NK-92 (cell line): ENCODE results near the gene HRCT1.
A peak's percentile ranks its signal among the peaks of the same experiment; 100 is the strongest.
"Not testable (repeated sequence)": the region's sequence is repeated elsewhere in the genome, so short reads cannot be mapped to it uniquely, and the experiment has no call there.

Experiments
- DNase-seq: peaks from one replicate; lab custom pipeline; 2025; ENCODE audit not compliant: unreplicated experiment; lab: John Stamatoyannopoulos, UW

HRCT1 gene

DNA sequence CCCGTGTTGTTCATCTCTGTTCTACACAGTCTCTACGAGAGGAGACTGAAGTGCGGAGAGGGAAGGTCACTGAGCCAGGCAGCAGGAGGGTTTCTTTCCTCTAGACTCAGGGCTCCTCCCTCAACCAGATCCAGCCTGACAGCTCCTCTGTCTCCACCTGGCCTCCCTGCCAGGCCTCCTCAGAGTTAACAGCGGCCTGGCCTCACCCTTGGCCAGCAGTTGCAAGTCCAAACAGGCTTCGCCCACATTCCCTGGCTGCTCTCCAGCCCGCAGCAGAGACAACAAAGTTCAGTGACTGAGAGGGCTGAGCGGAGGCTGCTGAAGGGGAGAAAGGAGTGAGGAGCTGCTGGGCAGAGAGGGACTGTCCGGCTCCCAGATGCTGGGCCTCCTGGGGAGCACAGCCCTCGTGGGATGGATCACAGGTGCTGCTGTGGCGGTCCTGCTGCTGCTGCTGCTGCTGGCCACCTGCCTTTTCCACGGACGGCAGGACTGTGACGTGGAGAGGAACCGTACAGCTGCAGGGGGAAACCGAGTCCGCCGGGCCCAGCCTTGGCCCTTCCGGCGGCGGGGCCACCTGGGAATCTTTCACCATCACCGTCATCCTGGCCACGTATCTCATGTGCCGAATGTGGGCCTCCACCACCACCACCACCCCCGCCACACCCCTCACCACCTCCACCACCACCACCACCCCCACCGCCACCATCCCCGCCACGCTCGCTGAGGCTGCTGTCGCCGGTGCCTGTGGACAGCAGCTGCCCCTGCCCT is at the start of gene HRCT1:
Gene HRCT1 (plus strand): TSS at position 291 of the 768 bp plus-strand sequence. CDS start 86 bp downstream, at position 377.
- no peak for DNase-seq

GRCh38 chr9:35856206-35856605 is 49.8 kb upstream of the HRCT1 start:
- no peak for DNase-seq

- no peak for DNase-seq
Measured at GRCh38 chr9:35856882-35857281, 49.1 kb upstream of the HRCT1 start.

GRCh38 chr9:35858458-35858857 is 47.5 kb upstream of the HRCT1 start:
- no peak for DNase-seq

DNA sequence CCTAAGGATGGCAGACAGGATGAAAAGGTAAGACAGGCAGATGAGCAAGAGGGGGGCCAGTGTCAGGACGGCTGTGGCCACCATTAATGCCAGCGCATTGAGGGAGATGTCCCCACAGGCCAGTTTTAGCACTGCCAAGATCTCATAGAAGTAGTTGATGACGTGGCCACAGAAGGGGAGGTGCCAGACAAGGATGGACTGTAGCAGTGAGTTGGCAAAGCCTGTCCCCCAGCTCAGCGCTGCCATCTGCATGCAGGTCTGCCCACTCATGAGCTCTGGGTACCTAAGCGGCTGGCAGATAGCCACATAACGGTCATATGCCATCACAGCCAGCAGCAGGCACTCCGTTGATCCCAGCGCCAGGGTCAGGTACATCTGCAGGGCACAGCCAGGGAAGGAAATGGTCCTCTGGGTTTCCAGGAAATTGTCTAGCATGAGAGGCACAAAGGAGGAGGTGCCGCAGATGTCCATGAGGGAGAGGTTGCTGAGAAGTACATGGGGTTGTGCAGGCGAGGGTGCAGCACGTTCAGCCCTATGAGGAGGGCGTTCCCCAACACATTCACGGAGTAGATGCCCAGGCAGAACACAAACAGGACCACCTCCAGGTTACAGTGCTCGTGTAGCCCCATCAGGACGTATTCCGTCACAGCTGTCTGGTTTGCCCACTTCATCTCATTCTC is 46.6 kb upstream of the HRCT1 start:
- DNase-seq: no peak

GRCh38 chr9:35859990-35860339 is 46.0 kb upstream of the HRCT1 start:
- DNase-seq: no peak

DNA sequence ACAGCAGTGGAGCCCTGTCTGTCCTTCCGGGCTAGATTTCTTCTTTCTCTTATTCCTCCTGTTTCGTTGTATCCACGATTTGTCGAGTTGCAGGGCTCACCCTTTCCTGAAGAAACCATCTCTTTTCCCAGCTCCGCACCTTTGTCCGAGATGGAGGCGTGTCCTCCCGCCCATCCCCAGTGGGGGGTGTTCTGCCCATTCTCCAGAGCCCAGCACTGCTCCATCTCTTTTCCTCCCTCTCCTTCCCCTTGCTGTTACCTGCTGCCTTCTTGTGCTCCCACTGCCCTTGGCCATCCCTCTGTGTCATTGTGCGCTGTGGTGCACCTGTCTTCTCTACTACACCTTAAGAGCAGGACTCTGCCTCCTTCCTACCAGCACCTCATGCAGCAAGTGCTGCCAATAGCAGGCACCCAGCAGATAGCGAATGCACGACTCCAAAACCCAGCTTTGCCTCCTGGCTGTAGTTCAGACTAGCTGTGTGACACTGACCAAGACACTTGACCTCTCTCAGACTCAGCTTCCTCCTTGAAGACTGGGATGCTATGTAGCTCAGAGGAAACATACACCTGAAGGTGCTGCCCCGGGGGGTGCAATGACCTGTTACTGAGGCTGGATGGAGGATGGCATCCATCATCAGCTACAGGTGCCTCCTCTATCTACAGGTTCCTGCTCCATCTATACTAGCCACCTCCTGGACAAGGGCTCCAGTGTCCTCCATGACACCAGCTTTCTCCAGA is 44.7 kb upstream of the HRCT1 start:
- DNase-seq: no peak

DNA sequence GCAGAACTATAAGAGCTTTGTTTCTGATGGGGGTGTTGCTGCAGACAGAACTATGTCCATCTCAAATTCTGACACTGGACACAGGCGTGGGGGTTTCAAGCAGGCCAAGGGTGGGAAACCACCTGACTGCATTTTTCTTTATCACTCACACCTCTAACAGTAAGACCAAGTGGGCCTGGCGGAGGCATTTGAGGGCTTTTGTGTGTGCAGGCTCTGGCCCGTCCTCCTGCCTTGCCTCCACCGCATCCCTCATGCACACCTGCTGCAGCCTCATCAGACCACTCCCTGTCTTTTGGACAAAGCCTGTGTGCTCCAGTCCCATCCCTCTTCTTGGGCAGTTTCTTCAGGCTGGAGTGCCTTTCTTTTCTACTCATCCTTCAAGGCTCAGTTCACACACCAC is 43.7 kb upstream of the HRCT1 start:
- DNase-seq: no peak

- DNase-seq: no peak
Measured at GRCh38 chr9:35863583-35863982, 42.4 kb upstream of the HRCT1 start.

DNA sequence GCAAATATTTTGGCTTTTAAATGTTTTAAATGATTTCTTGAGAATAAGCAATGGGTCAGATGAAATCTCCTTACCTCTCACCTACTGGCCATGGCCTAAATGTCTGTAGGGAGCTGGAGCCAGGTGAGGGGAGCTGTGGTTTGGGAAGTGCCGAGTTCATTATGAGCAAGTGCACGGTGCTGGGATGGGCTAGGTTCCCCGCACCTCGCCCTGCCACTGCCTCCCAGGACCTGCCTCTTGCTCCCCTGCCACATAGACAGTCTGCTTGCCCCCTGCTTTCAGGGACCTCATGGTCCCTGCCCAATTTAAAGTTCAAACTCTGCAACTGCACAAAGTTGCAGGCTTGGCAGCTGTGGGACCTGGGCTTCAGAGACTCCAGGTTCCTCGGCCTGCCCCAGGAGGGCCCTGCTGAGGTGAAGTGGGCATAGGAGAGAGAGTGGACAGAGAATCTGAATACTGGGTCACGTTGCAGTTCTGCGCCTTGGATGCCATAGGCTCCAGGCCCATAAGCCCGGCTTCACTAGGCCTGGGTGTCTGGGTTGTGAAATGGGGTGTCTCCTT is 41.2 kb upstream of the HRCT1 start:
- DNase-seq: no peak

GRCh38 chr9:35867538-35867937 is 38.5 kb upstream of the HRCT1 start:
- DNase-seq: no peak

DNA sequence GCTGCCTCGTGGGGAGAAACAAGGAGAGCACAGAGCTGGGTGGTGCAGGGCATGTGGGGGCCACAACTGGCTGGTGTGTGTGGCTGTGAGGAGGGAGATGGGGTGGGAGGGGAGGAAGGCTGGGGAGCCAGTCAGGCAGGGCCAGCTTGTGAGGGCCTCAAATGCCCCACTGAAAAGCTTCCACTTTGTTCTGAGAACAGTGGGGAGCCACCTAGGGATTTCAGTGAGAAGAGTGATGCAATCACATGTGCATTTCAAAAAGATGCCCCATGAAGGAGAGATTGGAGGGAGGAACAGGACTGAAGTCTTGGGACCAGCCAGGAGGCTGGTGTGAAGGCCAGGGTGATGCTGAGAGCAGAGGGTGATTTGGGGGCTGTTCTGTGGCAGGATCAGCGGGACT is 37.1 kb upstream of the HRCT1 start:
- DNase-seq: no peak

- DNase-seq: no peak
Measured at GRCh38 chr9:35869621-35870216, 36.3 kb upstream of the HRCT1 start.

- DNase-seq: no peak
Measured at GRCh38 chr9:35870351-35870923, 35.6 kb upstream of the HRCT1 start, which contains the start of gene OR13J1. Gene OR13J1, minus strand, starts transcription at chr9:35870401. Its CDS starts 0 bp downstream, at chr9:35870401.

- no peak for DNase-seq
Measured at GRCh38 chr9:35871545-35871944, 34.5 kb upstream of the HRCT1 start.

DNA sequence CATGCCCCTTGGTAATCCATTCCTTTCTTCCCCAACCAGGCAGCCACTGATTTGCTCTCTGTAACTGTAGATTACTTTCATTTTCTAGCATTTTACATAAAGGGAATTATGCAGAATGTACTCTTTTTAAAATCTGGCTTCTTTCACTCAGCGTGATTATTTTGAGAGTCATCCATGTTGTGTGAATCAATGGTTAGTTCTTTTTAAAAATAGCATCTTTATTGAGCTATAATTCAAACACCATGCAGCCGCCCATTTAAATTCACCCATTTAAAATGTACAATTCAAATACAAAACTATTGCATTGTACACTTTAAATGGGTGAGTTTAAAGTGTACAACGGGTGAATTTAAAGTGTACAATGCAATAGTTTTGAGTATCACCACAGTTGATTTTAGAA is 33.5 kb upstream of the HRCT1 start:
- DNase-seq: no peak

- peak; percentile 19 for DNase-seq
Measured at GRCh38 chr9:35882263-35882848, 23.6 kb upstream of the HRCT1 start.

DNA sequence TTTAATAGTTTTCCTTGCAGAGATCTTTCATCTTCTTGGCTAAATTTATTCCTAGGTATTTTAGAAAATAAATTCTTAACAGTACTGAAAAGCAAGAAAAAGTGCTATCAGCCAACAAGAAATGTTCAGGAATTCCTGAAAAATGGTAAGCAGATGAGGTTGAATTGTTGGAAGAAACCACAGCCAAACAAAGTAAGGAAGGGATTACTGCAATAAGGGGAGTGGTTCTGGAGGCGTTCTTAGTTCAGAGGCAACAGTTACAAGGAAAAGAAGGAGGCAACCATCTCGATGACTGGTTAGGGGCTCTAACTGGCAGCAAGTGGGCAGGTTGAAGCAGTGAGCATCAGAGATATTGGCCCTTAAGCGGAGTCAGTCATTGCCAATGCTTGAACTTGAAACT is 23.0 kb upstream of the HRCT1 start:
- DNase-seq: no peak

GRCh38 chr9:35884908-35885307 is 21.1 kb upstream of the HRCT1 start:
- DNase-seq: not testable (repeated sequence)

GRCh38 chr9:35891646-35892045 is 14.4 kb upstream of the HRCT1 start:
- no peak for DNase-seq
